AG08395 (cell line): ENCODE data around the gene ENTPD8.

Source experiments
- DNase-seq: peaks from one replicate; pipeline ENCODE4 v3.0.0; 2012; ENCODE audit warnings: mixed read lengths, low spot score

Gene ENTPD8

DNA sequence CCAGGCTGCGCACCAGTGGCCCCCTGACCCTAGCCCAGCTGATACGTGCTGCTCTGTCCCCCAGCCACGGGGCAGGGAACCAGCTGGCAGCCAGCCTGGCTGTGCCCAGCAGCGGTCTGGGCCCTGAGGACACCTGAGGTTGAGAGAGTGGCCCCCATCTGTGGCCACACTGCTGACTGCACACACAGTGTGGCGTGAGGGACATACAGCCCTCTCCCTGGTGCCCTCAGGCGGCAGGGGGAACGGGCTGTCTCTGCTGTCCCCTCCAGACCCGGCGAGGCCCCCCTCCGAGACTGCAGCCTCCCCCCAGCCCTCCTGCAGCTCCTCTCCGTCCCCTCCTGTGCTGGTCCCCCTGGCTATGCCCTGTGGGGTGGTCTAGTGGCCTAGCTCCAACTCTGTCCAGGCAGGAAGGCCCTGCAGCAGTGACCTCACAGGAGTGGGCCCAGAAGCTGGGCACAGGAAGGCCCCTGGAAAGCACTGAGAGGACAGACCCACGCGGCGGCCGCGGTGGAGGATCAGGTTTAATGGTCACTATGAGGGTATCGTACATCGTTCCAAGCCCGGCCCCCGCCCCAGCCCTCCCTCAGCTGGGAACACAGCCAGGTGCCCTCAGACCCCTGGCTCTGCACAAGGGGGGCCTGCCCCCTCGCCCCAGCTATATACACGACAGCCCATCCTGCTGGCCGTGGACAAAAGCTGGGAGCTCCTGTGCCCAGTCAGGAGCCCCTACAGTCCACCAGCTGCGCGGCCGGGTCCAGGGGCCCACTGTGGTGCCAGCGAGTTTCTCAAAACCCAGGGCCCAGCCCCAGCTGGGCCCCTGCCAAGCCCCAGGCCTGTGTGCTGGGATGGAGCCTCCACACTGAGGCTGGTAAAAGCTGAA lies 6.8 kb upstream of the ENTPD8 start:
- no peak for DNase-seq

DNA sequence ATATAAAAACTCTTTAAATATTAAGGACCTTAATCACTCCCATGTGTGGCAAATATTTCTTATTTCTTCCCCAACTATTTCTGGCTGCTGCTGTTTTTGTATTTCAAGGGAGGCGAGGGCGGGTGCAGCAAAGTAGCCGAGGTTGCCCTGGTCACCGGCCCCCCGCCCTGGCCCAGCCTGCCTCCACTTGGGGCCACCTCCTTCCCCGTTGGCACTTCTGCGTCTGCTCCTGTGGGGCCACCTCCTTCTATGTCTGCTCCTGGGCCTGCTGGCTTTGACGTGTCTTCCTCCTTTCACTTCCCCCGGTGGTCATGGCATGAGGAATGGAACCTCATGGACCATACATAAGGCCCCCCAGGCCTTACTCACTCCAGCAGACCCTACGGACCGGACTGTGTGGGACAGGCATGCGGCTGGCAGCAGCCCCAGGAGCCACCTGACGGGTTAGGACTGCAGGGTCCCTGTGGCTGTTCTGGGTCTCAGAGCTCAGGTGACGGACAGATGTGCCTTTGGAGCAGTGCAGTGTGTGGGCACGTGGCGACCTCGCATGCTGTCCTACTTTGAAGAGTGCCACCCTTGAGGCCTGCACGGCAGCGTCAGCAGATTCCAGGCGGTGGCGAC lies 5.8 kb upstream of the ENTPD8 start:
- peak; percentile 35 for DNase-seq

DNA sequence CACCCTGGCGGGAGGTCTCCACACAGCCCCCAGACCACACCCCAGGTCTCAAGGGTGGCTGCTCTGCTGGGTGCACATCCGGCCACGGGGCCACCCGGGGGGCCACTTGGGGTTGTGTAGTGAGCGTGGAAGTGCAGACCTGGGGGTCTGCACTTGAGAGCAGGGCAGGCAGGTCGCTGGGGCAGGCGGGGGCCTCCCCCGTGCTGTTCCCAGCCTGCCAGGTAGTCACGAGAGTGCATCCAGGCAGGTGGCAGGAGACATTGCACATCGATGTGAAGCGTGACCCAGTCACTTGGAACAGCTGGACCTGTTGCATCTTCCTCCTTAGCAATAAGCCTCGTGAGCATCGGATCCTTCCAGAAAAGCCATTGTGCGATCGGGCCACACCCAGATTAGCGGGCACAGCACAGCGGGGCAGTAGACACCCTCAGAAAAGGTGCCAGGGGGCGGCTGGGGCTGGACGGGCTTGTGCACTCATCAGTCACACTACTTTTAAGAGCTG lies 4.8 kb upstream of the ENTPD8 start:
- DNase-seq = peak; percentile 16

DNA sequence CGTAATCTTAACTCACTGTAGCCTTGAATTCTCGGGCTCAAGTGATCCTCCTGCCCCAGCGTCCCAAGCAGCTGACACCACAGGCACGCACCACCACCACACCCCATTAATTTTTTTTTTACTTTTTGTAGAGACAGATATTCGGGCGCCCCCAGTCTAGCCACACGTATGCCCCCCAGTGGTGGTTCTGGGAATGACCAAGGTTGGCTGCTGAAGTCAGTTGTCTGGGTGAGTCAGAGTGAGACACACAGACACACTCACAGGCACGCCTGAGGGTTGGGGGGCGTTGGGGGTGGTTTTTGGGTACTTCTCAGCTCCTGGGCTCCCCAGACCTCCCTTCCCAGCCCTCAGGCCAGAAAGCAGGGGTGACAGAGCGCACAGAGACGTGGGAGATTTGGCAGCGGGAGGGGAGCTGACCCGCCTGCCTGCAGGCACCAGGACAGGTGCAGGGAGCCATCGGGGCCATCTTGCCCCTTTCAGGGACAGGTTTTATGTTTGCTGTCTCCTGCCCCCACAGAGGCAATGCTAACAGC lies 4.2 kb upstream of the ENTPD8 start:
- peak; percentile 84 for DNase-seq

DNA sequence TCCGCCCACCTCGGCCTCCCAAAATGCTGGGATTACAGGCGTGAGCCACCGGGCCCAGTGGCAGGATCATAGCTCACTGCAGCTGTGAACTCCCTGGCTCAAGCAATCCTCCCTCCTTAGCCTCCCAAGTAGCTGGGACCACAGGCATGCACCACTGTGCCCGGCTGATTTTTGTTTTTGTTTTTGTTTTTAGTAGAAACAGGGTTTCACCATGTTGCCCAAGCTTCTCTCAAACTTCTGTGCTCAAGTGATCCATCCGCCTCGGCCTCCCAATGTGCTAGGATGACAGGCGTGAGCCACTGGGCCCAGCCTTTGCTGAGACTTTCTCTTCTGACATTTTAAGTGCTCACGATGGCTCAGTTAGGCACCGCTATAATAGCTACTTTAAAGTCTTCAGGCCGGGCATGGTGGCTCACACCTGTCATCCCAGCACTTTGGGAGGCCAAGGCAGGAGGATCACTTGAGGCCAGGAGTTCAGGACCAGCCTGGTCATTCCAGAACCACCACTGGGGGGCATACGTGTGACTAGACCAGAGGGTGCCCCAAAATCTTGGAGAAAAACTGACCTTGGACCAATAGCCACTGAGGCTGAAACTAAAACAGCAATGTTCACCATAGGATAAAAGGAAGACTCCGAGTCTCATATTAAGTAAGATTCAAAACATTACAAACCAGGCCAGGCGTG lies 3.1 kb upstream of the ENTPD8 start:
- DNase-seq = no peak

DNA sequence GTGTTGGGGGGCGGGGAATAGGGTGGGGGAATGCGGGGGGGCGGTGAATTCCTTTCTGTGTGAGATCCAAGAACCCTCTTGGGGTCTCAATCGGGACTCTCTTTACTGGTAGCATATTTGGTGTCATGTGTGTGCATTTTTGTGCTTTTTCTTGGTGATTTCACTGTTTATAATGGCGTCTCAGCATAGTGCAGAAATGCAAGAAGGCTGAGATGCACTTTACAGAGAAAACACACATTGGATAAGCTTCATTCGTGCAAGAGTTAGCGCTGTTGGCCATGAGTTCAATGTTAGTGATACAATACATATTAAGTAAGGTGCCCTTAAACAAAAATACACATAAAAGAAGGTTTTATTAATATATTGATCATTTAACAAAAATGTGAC lies 771 bp upstream of the ENTPD8 start:
- DNase-seq = no peak

DNA sequence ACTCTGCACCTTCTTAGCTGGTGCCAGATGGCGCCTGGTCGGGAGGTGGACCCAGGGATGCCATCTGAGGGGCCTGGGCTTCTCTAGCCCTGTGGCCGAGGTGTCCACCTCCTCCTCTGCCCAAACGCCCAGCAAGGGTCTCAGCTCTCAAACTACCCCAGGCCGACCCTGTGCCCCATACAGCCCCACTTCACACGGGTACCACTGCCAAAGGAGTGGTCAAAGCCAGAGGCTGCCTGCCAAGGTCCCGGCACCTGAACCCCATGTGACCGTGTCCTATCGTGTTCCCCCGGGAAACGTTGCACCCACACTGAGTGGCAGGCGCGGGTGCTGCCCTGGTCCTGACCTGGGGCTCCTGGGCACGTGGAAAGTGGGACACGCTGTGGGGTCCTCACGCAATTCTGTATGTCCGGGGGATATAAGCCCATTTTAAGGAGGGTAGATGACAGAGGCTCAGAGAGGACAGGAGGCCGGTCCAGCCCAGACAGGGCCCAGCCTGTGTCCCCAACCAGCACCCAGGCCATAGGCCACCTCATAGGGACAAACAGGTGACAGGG lies 1.9 kb downstream of the ENTPD8 start:
- DNase-seq = no peak

DNA sequence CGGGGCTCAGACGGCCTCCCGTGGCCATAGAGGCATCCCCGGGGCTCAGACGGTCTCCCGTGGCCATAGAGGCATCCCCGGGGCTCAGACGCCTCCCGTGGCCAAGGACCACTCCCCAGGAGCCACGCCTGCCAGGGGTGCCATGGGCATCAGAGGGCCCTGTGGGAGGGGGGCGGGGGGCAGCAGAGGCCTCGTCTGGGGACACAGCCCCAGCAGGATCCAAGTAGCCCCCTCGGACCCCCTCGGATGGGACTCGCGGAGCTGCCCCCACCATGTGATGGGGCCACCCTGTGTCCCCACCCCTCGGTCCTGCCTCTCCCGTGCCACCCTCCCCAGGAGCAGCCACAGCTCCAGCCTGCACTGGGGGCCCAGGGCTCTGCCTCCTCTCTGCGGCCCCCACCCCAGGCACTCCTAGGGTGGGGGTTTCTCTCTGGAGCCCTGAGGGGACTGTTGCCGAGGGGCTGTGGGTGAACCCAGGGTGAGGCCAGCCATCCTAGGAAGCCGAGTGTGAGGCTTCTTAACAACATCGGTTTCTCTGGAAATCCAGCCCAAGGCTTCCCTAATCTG lies 2.5 kb downstream of the ENTPD8 start:
- no peak for DNase-seq

DNA sequence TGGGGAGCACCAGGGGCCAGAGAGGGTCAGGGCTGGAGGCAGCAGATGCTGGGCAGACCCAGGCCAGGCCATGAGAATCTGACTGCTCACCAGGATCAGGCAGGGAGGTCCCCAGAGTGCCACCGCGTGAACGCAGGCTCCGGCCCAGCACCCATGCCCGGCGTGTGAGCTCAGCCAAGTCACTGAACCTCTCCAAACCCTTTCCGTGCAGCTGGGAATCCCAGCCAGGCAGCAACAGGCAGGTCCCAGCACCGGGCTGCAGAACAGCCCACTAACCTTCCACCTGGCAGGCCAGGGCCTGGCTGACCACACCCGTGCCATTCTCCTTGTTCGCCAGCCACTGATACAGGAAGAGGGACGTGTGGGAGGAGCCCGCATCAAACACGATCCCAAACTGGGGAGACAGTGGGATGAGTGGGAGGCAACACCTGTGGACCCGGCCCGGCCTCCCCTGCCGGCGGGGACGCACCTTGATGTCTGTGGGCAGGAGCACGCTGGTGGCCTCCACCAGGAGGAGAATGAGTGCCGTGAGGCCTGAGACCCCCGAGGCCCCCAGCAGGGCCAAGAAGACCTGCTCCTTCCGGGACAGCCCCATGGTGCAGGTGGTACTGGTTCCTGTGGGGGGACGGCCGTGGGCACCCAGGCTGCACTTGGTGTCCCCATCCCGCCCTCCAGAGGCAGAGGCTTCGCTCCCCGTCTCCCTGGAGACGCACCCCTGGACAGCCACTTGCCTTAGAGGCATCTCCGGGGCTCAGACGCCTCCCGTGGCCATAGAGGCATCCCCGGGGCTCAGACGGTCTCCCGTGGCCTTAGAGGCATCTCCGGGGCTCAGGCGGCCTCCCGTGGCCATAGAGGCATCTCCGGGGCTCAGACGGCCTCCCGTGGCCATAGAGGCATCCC lies 3.2 kb downstream of the ENTPD8 start:
- DNase-seq = no peak

DNA sequence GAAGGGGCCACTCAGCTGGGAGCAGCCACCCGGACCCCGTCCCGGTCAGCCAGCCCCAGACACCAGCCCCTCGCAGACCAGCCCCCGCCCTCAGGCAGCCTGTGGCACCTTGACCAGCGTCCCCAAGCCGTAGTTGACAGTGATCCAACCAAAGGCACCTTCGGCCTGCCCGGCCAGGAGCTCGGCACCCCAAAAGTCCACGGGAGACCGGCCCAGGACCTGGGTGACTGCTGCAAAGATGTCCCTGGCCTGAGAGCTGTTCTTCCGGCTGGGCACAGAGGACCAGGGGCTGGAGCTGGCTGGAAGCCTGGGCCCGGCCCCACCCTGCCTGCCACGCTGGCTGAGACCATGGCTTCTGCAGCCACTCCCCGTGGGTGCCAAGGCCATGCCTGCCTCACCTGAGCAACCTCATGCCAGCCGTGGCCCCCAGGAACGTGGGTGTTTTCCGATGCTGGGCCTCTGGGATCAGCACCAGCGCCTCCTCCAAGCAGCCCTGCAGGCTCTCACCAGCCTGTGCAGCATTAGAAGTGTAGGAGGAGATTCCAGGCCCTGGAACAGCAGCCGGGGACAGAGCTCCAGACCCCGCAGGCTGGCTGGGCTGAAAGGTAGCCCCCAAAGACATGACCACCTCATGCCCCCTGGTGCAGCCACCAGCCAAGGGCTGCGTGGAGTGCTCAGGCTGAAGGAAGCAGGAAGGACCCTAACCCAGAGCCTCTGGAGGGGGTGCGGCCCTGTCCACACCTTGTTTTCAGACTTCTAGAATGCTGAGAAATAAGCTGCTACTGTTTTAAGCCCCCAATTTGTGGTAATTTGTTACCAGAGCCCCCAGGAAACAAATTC lies 4.2 kb downstream of the ENTPD8 start:
- DNase-seq = no peak

DNA sequence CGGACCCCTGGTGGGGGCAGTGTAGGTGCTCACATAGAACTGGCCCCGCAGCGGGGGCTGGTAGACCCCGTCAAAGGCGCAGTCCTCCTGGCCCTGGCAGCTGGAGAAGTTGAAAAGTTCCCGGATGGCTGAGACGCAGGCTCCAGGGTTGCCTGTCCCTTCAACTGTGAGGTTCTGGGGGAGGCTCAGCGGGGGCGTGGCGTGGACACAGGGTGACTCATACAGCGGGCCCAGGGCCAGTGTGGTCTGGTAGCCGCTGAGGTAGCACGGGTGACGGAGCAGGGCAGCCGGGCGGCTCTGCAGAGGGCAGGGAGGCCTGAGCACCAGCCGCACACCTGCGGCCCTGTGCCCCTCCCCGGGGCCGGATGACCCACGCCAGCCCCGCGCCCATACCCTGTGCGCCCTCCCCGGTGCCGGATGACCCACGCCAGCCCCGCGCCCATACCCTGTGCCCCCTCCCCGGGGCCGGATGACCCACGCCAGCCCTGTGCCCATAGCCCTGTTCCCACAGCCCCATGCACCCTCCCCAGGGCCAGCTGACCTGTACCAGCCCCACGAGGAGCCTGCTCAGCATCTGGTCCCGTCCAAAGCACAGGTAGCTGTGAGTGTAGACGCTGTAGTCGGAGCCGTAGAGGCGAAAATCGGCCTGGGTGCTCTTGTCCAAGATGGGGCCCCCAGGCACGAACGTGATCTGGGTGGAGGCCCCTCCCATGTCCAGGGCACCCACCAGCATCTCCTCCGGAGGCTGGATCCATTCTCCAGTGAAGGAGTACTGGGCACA lies 5.0 kb downstream of the ENTPD8 start:
- DNase-seq = peak; percentile 98

DNA sequence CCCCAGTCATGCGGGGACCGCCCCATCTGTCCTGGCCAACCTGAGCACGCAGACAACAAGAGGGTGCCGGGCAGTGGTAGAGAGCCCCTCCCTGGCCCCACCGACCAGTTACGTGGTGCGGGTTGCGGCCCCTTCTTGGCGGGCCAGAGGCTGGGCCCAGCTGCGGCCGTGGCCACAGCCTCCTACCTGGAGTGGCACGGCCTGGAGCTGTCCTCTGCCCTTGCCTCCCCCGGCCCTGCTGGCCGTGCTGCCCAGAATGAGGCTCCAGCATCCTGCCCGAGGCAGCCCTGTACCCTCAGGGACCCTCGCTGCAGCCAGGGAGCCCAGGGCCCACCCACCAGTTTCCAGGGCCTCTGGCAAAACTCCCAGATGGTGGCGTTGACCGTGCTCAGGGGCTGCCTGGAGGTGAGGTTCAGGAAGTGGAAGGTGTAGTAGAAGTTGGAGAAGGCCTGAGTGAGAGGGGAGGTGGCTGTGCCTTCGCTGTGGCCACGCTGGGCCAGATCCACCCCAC lies 5.7 kb downstream of the ENTPD8 start:
- DNase-seq = no peak

DNA sequence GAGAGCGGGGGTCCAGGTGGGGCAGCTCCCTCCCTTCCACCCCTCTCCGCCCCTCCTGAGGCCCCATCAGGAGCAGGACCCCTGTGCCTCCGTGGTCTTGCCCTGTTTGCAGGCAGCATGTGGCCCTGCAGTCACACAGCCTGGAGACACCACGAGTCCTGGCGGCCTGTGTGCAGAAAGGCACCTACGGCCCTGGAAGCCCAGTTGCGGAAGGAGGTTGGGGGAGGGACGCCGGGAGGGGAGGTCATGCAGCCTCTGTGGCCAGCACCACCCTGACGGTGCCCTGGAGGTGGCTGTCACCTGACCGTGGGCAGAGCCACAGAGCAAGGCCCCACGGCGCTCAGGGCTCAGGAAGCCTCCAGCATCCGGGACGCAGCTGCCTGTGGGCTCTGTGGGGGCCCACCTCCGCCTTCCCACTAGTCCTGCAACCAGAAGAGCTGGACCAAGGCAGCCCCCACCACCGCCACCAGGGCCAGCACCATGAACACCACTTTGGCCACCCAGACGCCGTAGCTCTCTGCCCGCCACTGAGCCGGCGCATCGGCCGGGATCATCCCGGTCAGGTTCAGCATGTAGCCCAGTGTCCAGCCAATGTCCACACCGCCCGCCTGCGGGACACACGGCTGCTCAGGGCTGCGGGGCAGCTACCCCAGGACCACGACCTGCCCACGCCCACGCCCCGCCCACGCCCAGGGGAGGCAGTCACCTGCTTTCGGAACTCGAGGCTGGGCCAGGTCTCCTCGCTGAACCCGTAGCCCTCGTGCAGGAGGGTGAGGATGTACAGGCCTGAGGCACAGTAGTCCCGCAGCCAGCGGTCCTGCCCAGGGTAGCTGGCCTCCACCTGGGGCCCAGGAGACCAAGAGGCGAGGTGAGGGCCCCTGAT lies 6.4 kb downstream of the ENTPD8 start:
- no peak for DNase-seq

DNA sequence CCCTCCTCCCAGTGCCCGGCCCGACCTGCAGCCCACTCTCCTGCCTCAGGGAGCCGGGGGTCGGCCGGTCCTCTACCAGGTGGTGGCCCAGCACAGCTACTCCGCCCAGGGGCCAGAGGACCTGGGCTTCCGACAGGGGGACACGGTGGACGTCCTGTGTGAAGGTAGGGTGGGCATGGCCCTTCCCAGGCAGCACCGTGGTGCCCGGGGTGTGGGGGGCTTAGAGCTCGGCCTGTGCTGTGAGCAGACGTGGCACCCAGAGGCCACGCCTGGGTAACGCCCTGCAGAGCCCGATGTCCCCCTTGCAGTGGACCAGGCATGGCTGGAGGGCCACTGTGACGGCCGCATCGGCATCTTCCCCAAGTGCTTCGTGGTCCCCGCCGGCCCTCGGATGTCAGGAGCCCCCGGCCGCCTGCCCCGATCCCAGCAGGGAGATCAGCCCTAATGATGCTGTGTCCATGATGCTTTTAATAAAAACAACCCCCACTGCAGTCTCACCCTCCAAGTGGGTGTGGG lies 7.2 kb downstream of the ENTPD8 start:
- no peak for DNase-seq

DNA sequence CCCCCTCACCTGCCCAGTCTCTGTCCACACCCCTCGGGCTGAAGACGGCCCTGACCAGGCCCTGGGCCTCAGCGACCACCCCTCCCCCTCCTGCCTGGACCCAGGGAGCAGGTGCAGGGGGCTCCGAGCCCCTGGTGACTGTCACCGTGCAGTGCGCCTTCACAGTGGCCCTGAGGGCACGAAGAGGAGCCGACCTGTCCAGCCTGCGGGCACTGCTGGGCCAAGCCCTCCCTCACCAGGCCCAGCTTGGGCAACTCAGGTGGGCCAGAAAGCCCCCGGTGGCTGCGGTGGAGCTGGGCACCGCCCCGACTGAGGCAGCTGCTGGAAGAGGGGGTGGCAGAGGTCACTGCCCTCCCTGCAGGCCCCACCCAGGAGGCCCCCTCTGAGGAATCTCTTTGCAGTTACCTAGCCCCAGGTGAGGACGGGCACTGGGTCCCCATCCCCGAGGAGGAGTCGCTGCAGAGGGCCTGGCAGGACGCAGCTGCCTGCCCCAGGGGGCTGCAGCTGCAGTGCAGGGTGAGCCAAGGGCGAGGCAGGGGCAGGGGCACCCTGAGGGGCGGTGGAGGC lies 7.7 kb downstream of the ENTPD8 start:
- DNase-seq = no peak

DNA sequence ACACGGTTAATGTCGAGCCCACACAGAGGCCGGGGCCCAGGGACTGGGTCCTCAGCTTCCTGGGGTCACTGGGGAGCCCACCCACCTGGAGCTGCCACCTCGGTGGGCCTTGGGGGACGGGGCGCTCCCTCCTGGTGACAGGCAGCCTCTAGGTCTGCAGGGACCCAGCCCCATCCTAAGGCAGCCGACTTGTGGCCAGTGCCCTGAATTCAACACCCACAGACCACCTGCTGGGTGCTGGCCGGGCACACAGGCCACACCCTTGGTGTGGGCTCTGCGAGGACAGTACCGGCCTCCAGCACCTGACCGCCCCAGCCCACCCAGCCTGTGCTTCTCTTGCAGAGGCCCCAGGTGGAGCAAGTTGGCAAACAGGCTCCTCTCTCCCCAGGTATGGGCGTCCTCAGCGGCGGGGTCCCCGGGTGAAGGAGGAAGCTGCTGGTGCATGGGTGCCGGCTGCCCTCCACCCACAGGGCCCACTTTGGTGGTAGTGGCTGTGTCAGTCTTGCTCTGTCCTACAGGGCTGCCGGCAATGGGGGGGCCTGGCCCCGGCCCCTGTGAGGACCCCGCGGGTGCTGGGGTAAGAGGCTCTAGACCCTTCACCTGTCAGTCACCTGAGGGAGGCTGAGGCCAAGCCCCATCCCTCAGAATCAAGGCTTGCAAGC lies 8.3 kb downstream of the ENTPD8 start:
- DNase-seq = no peak

DNA sequence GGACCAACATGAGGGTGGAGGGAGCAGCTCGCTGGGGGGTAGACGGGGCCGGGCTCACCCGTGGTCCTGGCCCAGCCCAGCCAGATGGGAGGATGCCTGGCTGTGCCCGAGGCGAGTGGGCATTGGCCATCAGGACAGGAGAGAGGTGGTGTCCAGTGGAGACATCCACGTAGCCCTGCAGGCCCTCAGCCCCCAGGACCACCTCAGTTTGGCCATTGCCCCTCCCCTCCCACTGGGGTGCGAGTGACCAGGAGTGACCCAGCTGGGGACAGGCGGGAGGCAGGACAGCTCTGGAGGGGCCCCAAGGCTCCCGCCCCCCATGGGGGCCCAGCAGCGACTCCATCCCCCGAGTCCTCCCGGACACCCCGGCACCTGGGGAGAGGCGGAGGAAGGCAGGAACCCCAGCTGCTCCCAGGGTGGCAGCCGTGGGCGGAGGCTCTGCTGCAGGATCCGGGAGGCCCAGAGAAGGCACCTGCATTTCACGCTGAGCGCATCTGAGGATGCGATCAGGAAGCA lies 9.7 kb downstream of the ENTPD8 start:
- DNase-seq = no peak
